GM12892 (cell line): Measurements from ENCODE around the gene BNIP5.

ENCODE experiments used
- DNase-seq: peaks from one replicate; pipeline ENCODE4 v3.0.0; 2011; ENCODE audit not compliant: insufficient read length
- FAIRE-seq: peaks from 2 replicates; lab custom pipeline; 2011; peaks lifted over from hg19 to GRCh38; lab: Jason Lieb, UNC
- POLR2A ChIP-seq: IDR thresholded peaks from 2 replicates; pipeline ENCODE4 v1.6.1; 2011; ENCODE audit warnings: low read depth, low read length, control low read depth
- POLR2AphosphoS5 ChIP-seq: IDR thresholded peaks from 2 replicates; pipeline ENCODE4 v1.6.1; 2011; ENCODE audit warnings: low read depth, low read length, control low read depth
- TAF1 ChIP-seq: IDR thresholded peaks from 2 replicates; pipeline ENCODE4 v1.6.1; 2011; ENCODE audit warnings: low read depth, mild to moderate bottlenecking, control low read depth, low read length, borderline replicate concordance

Gene BNIP5

GRCh38 chr6:36276581-36277536 is 59.8 kb downstream of the BNIP5 start:
- no peak for TF ChIP-seq TAF1
- no peak for FAIRE-seq
- no peak for DNase-seq

GRCh38 chr6:36273802-36274514 is 62.7 kb downstream of the BNIP5 start:
- TF ChIP-seq POLR2AphosphoS5 = no peak
- TF ChIP-seq POLR2A = no peak
- TF ChIP-seq TAF1 = no peak
- DNase-seq (no peak), FAIRE-seq (no peak)

- DNase-seq = no peak
- FAIRE-seq = no peak
- no peak for TF ChIP-seq POLR2A
- no peak for TF ChIP-seq POLR2AphosphoS5
- no peak for TF ChIP-seq TAF1
Measured at GRCh38 chr6:36273067-36273466, 63.6 kb downstream of the BNIP5 start.

DNA sequence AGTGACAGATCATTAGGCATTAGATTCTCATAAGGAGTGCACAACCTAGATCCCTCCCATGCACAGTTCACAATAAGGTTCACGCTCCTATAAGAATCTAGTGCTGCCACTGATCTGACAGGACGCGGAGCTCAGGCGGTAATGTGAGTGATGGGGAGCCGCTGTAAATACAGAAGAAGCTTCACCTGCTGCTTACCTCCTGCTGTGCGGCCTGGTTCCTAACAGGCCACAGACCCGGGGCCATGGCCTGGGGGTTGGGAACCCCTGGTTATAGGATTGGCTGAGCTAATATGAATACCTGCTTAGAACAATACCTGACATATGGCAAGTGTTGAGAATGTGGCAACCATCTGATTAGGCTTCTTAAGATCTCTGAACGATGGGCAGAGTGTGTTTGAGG is 64.5 kb downstream of the BNIP5 start:
- no peak for DNase-seq
- TF ChIP-seq TAF1 (no peak), POLR2AphosphoS5 (no peak), POLR2A (no peak)
- FAIRE-seq = no peak

- TF ChIP-seq POLR2AphosphoS5 (no peak), TAF1 (no peak), POLR2A (no peak)
- DNase-seq = no peak
Measured at GRCh38 chr6:36269834-36270705, 66.6 kb downstream of the BNIP5 start, which contains the start of gene PNPLA1. Gene PNPLA1, plus strand, starts transcription at chr6:36270060. Its CDS starts 400 bp downstream, at chr6:36270460.

GRCh38 chr6:36268478-36269275 is 68.0 kb downstream of the BNIP5 start:
- DNase-seq = no peak
- TF ChIP-seq POLR2AphosphoS5 (no peak), TAF1 (no peak), POLR2A (no peak)
- no peak for FAIRE-seq

More at GRCh38 chr6:36269834-36270705, 66.6 kb downstream of the BNIP5 start, which contains the start of gene PNPLA1:
- no peak for FAIRE-seq

DNA sequence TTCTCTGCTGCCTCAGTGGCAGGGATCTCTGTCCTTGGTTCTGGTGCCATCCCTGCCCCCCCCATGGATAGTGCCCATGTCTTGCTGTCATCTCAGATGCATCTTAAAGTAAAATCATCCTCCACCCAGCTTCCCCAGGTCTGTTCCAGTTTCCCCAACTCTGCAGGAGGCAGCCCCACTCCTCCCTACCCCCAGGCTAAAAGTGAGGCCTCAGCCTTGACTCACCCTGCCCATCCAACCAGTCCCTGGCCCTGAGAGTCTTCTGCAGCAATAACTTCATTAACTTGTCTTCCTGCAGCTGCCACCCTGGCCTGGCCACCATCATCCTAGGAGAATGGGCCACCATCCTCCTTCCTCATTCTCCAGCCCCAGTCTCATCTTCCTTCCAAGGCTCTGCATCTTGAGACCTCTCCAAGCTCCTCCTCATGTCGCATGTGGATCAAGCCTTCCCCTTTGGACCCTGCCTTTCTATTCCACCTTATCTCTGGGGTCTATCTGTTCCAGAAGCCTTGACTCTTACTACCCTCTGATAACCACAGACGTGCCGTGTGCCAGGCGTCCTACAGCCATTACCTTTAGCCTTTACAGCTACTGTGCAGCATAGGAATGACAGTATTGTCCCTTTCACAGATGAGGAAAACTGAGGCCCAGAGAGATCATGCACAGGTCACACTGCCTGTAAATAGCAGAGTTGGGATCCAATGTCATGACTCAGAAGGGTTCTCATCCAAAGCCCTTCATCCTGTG is 68.8 kb downstream of the BNIP5 start:
- no peak for FAIRE-seq
- TF ChIP-seq TAF1 = no peak
- TF ChIP-seq POLR2AphosphoS5 = no peak
- TF ChIP-seq POLR2A = no peak
- DNase-seq = no peak

DNA sequence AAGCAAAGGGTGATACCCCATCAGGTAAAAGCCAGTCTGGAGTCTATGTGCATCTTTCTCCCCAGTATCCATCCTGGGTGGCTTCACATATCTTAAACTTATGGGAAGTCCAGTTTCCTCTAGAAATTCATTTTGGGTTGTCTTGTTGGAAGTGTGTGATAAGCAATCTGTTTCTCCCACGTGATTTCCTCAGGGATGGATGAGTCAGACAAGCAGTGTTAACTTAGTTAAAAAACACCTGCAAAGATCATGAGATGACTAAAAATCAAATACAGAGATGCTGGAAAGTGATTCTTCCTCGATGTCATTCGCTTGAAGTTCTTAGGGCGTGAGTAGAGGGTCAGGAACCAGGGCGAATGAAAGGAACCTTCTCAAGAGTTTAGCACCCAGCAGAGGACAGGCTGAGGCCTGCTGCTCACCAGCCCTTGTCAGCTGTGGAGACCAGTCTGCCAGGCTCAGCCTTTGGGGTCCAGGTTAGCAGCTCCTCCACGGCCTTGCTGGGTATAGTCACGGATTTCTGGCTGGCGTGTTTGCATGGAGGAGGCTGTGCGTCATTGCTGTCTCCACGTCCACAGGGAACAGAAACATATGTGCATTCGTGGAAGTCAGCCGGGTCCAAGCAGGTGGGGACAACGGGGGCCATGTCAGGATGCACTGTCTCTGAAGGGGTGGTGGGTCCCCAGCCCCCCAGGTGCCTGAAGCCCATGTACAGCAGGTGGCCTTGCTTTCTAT is 69.6 kb downstream of the BNIP5 start:
- no peak for FAIRE-seq

More for the DNA sequence above, 69.6 kb downstream of the BNIP5 start:
- no peak for DNase-seq
- TF ChIP-seq POLR2A (no peak), TAF1 (no peak), POLR2AphosphoS5 (no peak)
